Measurements from ENCODE around the gene SLC35F2. TPM values are rescaled to one million over a fixed set of nuclear protein-coding genes. Genes with fewer than 3 reads are reported as not detected.
"Not testable (repeated sequence)": the region's sequence is repeated elsewhere in the genome, so short reads cannot be mapped to it uniquely, and the experiment has no call there.

The SLC35F2 gene
- total RNA-seq = 1 to 10 TPM; 5.7 to 6.9 (median 5.8) TPM

GRCh38 chr11:107858217-107859070 lies at the start of gene SLC35F2:
Gene SLC35F2, minus strand, starts transcription at chr11:107858787. Its CDS starts 20 bp downstream, at chr11:107858767.
- peak within 1 kb of the TSS; percentile 72 to 81 for H3K27ac ChIP-seq
- DNase-seq (ENCODE audit: low spot score in 2 of 2) = peak; percentile 24 to 58
- no peaks in the 10 kb centered on the region for H3K36me3 ChIP-seq
- no peaks in the 10 kb centered on the region for H3K9me3 ChIP-seq
- TF ChIP-seq POLR2AphosphoS5 (IDR thresholded peaks at IDR 0.05) = peak in 1 of 3 donors; percentile 27
- TF ChIP-seq POLR2A (IDR thresholded peaks at IDR 0.05) = no peak
- peak in 1 of 3 donors; percentile 10 for TF ChIP-seq CTCF (IDR thresholded peaks at IDR 0.05)
- H3K27me3 ChIP-seq = no peaks in the 10 kb centered on the region
- peak within 1 kb of the TSS; percentile 74 to 90 (median 79) for H3K4me3 ChIP-seq
- H3K4me1 ChIP-seq = peaks cover 0 to 2% of the 10 kb centered on the region in 2 donors
- intact Hi-C loops (cut with DNase I; ENCODE audit: low total_unique reads) = no loop called here

GRCh38 chr11:107908211-107908610 lies 49.6 kb upstream of the SLC35F2 start:
- Histone ChIP-seq H3K4me1 (no peaks in the 10 kb centered on the region), H3K27me3 (no peaks in the 10 kb centered on the region), H3K36me3 (no peaks in the 10 kb centered on the region), H3K9me3 (peaks cover 0 to 3% of the 10 kb centered on the region in 2 donors), H3K27ac (no peak overlapping the region), H3K4me3 (no peak overlapping the region)
- DNase-seq (ENCODE audit: low spot score in 2 of 2) = no peak
- TF ChIP-seq POLR2AphosphoS5 (IDR thresholded peaks at IDR 0.05) (no peak), POLR2A (IDR thresholded peaks at IDR 0.05) (no peak), CTCF (IDR thresholded peaks at IDR 0.05) (no peak)
- intact Hi-C loops (cut with DNase I; ENCODE audit: low total_unique reads) = no loop called here

- Histone ChIP-seq H3K27ac (no peak overlapping the region), H3K4me3 (no peak overlapping the region), H3K36me3 (no peaks in the 10 kb centered on the region), H3K4me1 (no peaks in the 10 kb centered on the region), H3K9me3 (no peaks in the 10 kb centered on the region), H3K27me3 (no peaks in the 10 kb centered on the region)
- no peak for DNase-seq (ENCODE audit: low spot score in 2 of 2)
- intact Hi-C loops (cut with DNase I; ENCODE audit: low total_unique reads) = no loop called here
- TF ChIP-seq CTCF (IDR thresholded peaks at IDR 0.05) (peak in 2 of 3 donors; percentile 45 to 51), POLR2AphosphoS5 (IDR thresholded peaks at IDR 0.05) (no peak), POLR2A (IDR thresholded peaks at IDR 0.05) (no peak)
Measured at GRCh38 chr11:107898270-107898669, 39.7 kb upstream of the SLC35F2 start.

GRCh38 chr11:107882095-107882820 lies 23.7 kb upstream of the SLC35F2 start:
- no peak for DNase-seq (ENCODE audit: low spot score in 2 of 2)
- Histone ChIP-seq H3K27ac (no peak overlapping the region), H3K4me1 (no peaks in the 10 kb centered on the region), H3K4me3 (no peak overlapping the region), H3K9me3 (peaks cover 0 to 3% of the 10 kb centered on the region in 2 donors), H3K36me3 (no peaks in the 10 kb centered on the region), H3K27me3 (no peaks in the 10 kb centered on the region)
- intact Hi-C loops (cut with DNase I; ENCODE audit: low total_unique reads) = no loop called here
- TF ChIP-seq CTCF (IDR thresholded peaks at IDR 0.05) (no peak), POLR2A (IDR thresholded peaks at IDR 0.05) (no peak), POLR2AphosphoS5 (IDR thresholded peaks at IDR 0.05) (no peak)

- H3K27ac ChIP-seq; H3K9me3 ChIP-seq; H3K4me1 ChIP-seq; H3K4me3 ChIP-seq; H3K27me3 ChIP-seq; DNase-seq (ENCODE audit: low spot score in 2 of 2); intact Hi-C loops (cut with DNase I; ENCODE audit: low total_unique reads); H3K36me3 ChIP-seq: not testable (repeated sequence)
Measured at GRCh38 chr11:107881471-107881870, 22.9 kb upstream of the SLC35F2 start.

Data from breast epithelium (tissue), 4 donors.